MM.1S (cell line): ENCODE measurements around the gene MKKS.
"Not testable (repeated sequence)": the region's sequence is repeated elsewhere in the genome, so short reads cannot be mapped to it uniquely, and the experiment has no call there.

Experiments
- DNase-seq: peaks from one replicate; pipeline ENCODE4 v3.0.0-alpha.2; 2015
- H2AFZ ChIP-seq: fragments of 300-600 bp; sonication (generic); 2 replicates; pipeline ENCODE4 v1.6.0; 2016; ENCODE audit warnings: antibody characterized with exemption, low read length
- H3F3A ChIP-seq: fragments of 300-600 bp; sonication (generic); 2 replicates; pipeline ENCODE4 v1.6.1; 2016; ENCODE audit warnings: mild to moderate bottlenecking, antibody characterized with exemption, low read length, moderate library complexity, mixed read lengths; ENCODE audit not compliant: insufficient read depth
- H3K27ac ChIP-seq: fragments of 300-600 bp; sonication (generic); 2 replicates; pipeline ENCODE4 v1.5.1; 2016; ENCODE audit warnings: mild to moderate bottlenecking, low read length
- H3K27me3 ChIP-seq: fragments of 300-600 bp; sonication (generic); replicated peaks from 2 replicates; pipeline ENCODE4 v1.6.0; 2016; ENCODE audit warnings: low read length; ENCODE audit not compliant: insufficient read depth
- H3K36me3 ChIP-seq: fragments of 300-600 bp; sonication (generic); replicated peaks from 2 replicates; pipeline ENCODE4 v1.6.1; 2016; ENCODE audit warnings: mild to moderate bottlenecking, low read length, mixed read lengths; ENCODE audit not compliant: insufficient read depth
- H3K4me1 ChIP-seq: fragments of 300-600 bp; sonication (generic); 2 replicates; pipeline ENCODE4 v1.6.1; 2016; ENCODE audit warnings: low read length, mixed read lengths
- H3K4me2 ChIP-seq: fragments of 300-600 bp; sonication (generic); 2 replicates; pipeline ENCODE4 v1.6.0; 2016; ENCODE audit warnings: low read depth, low read length
- H3K4me3 ChIP-seq: fragments of 300-600 bp; sonication (generic); 2 replicates; pipeline ENCODE4 v1.5.1; 2016; ENCODE audit warnings: low read length, mixed read lengths
- H3K79me2 ChIP-seq: fragments of 300-600 bp; sonication (generic); 2 replicates; pipeline ENCODE4 v1.6.1; 2016; ENCODE audit warnings: mixed run types, low read length, mixed read lengths
- H3K9ac ChIP-seq: fragments of 300-600 bp; sonication (generic); 2 replicates; pipeline ENCODE4 v1.6.1; 2016; ENCODE audit warnings: low read length, mixed read lengths
- H3K9me2 ChIP-seq: fragments of 300-600 bp; sonication (generic); replicated peaks from 2 replicates; pipeline ENCODE4 v1.6.1; 2016; ENCODE audit warnings: mild to moderate bottlenecking, low read length, mixed read lengths; ENCODE audit not compliant: insufficient read depth
- H3K9me3 ChIP-seq: fragments of 300-600 bp; sonication (generic); replicated peaks from 2 replicates; pipeline ENCODE4 v1.6.1; 2016; ENCODE audit warnings: mild to moderate bottlenecking, low read length, mixed read lengths; ENCODE audit not compliant: insufficient read depth
- H4K20me1 ChIP-seq: fragments of 300-600 bp; sonication (generic); 2 replicates; pipeline ENCODE4 v1.6.1; 2016; ENCODE audit warnings: mild to moderate bottlenecking, low read length, moderate library complexity, mixed read lengths; ENCODE audit not compliant: insufficient read depth
- EZH2 ChIP-seq: fragments of 300-600 bp; sonication (generic); optimal IDR thresholded peaks from 2 replicates; pipeline ENCODE3; 2017; ENCODE audit warnings: low read depth, mild to moderate bottlenecking, antibody characterized with exemption, low read length, mixed read lengths
- EZH2phosphoT487 ChIP-seq: fragments of 300-600 bp; sonication (generic); IDR thresholded peaks from 2 replicates; pipeline ENCODE4 v1.6.1; 2018; ENCODE audit warnings: antibody characterized with exemption, low read length
- TF ChIP-seq, protein P1 (sequence below): fragments of 300-600 bp; sonication (generic); IDR thresholded peaks from 2 replicates; pipeline ENCODE4 v1.5.1; 2016; ENCODE audit warnings: antibody characterized with exemption, low read length, mixed read lengths

MKKS gene

DNA sequence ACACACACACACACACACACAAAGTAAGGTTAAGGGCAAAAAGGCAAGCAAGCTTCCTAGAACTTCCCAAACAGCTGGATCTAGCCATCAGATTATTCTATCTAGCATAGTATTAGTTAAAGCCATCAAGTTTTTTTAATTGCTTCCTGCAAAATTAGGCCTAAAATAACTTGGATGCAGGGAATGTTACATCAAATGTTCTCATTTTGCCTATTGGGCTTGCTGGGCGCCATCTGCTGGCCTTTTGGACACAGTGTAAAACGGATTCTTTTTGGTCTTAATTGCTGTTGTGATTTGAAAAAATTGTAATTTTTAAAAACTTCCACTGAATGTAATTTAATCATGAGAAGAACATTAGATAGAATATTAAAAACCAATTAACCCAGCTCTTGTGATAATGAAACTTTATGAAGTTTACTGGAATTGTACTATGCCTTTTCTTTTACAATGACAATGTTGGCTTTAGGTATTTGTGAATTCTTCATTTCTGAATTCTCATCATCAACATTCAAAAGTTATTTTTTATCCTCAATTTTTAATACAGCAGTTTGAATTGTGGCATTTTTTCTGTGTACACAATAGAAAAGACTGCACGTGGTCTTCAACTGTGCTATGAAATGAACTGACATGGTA is 6.8 kb downstream of the MKKS start:
- Histone ChIP-seq H3K9me2 (no peaks in the 10 kb centered on the region), H3K4me2 (no peak overlapping the region), H4K20me1 (peaks cover 4% of the 10 kb centered on the region; the same call in 1 of the 2 replicates), H3F3A (0 out of 2 replicates have a peak, but pooled peaks cover 4% of the 10 kb centered on the region), H3K4me1 (no peaks in the 10 kb centered on the region), H3K27ac (no peak overlapping the region), H3K9ac (no peak overlapping the region), H3K36me3 (peaks cover 3% of the 10 kb centered on the region; the same call in 1 of the 2 replicates), H3K79me2 (peaks cover 84% of the 10 kb centered on the region), H3K4me3 (no peak overlapping the region), H3K27me3 (no peaks in the 10 kb centered on the region), H3K9me3 (no peaks in the 10 kb centered on the region), H2AFZ (no peak overlapping the region)
- TF ChIP-seq EZH2 (no peak), EZH2phosphoT487 (no peak)
- TF ChIP-seq, protein P1, sequence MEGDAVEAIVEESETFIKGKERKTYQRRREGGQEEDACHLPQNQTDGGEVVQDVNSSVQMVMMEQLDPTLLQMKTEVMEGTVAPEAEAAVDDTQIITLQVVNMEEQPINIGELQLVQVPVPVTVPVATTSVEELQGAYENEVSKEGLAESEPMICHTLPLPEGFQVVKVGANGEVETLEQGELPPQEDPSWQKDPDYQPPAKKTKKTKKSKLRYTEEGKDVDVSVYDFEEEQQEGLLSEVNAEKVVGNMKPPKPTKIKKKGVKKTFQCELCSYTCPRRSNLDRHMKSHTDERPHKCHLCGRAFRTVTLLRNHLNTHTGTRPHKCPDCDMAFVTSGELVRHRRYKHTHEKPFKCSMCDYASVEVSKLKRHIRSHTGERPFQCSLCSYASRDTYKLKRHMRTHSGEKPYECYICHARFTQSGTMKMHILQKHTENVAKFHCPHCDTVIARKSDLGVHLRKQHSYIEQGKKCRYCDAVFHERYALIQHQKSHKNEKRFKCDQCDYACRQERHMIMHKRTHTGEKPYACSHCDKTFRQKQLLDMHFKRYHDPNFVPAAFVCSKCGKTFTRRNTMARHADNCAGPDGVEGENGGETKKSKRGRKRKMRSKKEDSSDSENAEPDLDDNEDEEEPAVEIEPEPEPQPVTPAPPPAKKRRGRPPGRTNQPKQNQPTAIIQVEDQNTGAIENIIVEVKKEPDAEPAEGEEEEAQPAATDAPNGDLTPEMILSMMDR = peak; percentile 86
- peak; percentile 57 for DNase-seq

DNA sequence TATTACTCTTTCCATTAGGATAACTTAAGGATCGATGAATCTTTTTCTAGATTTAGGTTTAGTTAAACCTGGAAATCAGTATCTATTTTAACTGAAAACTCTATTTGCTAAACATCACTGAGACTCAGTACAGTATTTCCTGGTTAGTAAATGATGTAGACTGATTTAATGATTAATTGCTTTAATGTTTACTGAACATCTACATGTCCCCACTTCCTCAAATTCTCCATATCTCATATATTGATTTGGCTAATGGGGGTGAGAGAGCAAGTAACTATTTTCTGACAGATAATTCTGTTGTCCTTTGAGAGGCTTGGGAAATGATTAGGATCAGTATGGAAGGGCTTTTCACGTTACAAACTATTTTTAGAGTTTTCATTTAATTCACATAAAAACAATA is 10.3 kb downstream of the MKKS start:
- TF ChIP-seq, protein P1 = no peak
- no peak for TF ChIP-seq EZH2
- Histone ChIP-seq H3K9me2 (no peaks in the 10 kb centered on the region), H3K4me2 (no peak overlapping the region), H3K79me2 (peaks cover 50% of the 10 kb centered on the region), H3K9ac (no peak overlapping the region), H2AFZ (no peak overlapping the region), H3K4me1 (no peaks in the 10 kb centered on the region), H3K27ac (no peak overlapping the region), H3K36me3 (peaks cover 3% of the 10 kb centered on the region; the same call in 1 of the 2 replicates), H4K20me1 (peaks cover 4% of the 10 kb centered on the region; the same call in 1 of the 2 replicates), H3K27me3 (no peaks in the 10 kb centered on the region), H3F3A (no peaks in the 10 kb centered on the region), H3K9me3 (no peaks in the 10 kb centered on the region), H3K4me3 (no peak overlapping the region)
- no peak for DNase-seq

DNA sequence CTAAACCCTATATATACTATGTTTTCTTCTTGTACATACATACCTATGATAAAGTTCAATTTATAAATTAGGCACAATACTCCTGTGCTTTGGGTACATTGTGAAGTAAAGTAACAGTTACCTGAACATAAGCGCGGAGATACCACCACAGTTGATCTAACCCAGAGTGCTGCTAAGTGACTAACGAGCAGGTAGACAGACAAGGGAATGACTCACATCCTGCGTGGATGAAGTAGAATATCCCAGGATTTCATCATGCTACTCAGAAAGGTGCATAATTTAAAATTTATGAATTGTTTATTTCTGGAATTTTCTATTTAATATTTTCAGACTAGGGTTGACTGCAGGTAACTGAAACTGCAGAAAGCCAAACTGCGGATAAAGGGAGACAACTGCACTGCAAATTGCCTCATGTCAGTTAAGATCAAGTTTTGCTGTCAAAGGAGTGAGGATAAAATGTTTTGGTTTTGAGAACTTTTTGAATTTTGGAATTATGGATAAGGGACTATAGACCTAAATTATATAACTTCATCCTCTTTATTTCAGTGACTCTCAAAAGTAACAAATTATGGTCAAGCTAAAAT is 14.4 kb downstream of the MKKS start:
- H3K27me3 ChIP-seq = no peaks in the 10 kb centered on the region
- TF ChIP-seq EZH2phosphoT487 (no peak), EZH2 (no peak)
- TF ChIP-seq, protein P1 = no peak
- no peaks in the 10 kb centered on the region for H3K9me2 ChIP-seq
- H3K4me1 ChIP-seq = peaks cover 9% of the 10 kb centered on the region
- H3F3A ChIP-seq = no peaks in the 10 kb centered on the region
- no peak overlapping the region for H2AFZ ChIP-seq
- no peak for DNase-seq
- peaks cover 3% of the 10 kb centered on the region; the same call in 1 of the 2 replicates for H3K36me3 ChIP-seq
- H3K4me2 ChIP-seq = no peak overlapping the region
- no peak overlapping the region for H3K9ac ChIP-seq
- no peak overlapping the region for H3K4me3 ChIP-seq
- H3K9me3 ChIP-seq = no peaks in the 10 kb centered on the region
- no peak overlapping the region for H3K27ac ChIP-seq
- H3K79me2 ChIP-seq = peaks cover 29% of the 10 kb centered on the region; the same call in 1 of the 2 replicates
- H4K20me1 ChIP-seq = no peaks in the 10 kb centered on the region

DNA sequence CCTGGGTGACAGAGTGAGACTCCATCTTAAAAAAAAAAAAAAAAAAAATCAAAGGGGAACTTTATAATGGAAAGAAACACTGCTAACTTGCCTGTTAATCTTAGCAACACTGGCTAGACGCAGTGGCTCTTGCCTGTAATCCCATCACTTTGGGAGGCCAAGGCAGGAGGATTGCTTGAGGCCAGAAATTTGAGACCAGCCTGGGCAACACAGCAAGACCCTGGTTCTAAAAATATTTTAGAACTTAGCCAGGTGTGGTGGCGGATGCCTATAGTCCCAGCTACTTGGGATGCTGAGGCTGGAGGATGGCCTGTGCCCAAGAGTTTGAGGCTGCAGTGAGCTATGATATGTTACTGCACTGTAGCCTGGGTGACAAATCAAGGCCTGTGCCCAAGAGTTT is 16.8 kb downstream of the MKKS start:
- H3K4me3 ChIP-seq, H3K4me1 ChIP-seq, H3K9me2 ChIP-seq, H3K9me3 ChIP-seq, H3K27ac ChIP-seq, H2AFZ ChIP-seq, H3K9ac ChIP-seq, H3K4me2 ChIP-seq, H3K36me3 ChIP-seq, H3F3A ChIP-seq, H3K27me3 ChIP-seq, H4K20me1 ChIP-seq, DNase-seq: not testable (repeated sequence)
- H3K79me2 ChIP-seq = peaks cover 15% of the 10 kb centered on the region; the same call in 1 of the 2 replicates
